SK-MEL-5 (cell line): ENCODE data around the gene HABP2. TPM values are rescaled to one million over a fixed set of nuclear protein-coding genes. Genes with fewer than 3 reads are reported as not detected.

Experiments
- total RNA-seq: library from RNA; depleted of rRNA; stranded (reverse); fragments of >200 nt; shearing (Covaris generic); gene quantifications from 2 replicates; pipeline ENCODE4 v1.2.3, GENCODE V29; 2014; rRNA removed

The HABP2 gene
- total RNA-seq, 1 experiment from 2014 or later = not detected

Other genes starting within 250 kb of the HABP2 start
- gene NRAP, start 111.0 kb downstream of the HABP2 start, total RNA-seq = 0.13 TPM in 1 of 2 replicates, not detected in the other
- gene CASP7, start 126.9 kb downstream of the HABP2 start, total RNA-seq = 15.0 and 18.8 TPM in 2 replicates
- not detected in 2 replicates for gene PLEKHS1, start 198.6 kb downstream of the HABP2 start, total RNA-seq